Ishikawa (cell line): ENCODE results near the gene RAB19.

ENCODE experiments used
- CEBPB ChIP-seq: IDR thresholded peaks from 2 replicates; pipeline ENCODE4 v1.6.1; 2012
- CREB1 ChIP-seq: IDR thresholded peaks from 2 replicates; pipeline ENCODE4 v1.6.1; 2012; ENCODE audit warnings: low read depth
- EGR1 ChIP-seq: IDR thresholded peaks from 2 replicates; pipeline ENCODE4 v1.6.1; 2012
- EP300 ChIP-seq: IDR thresholded peaks from 2 replicates; pipeline ENCODE4 v1.6.1; 2012; ENCODE audit warnings: borderline replicate concordance
- FOXM1 ChIP-seq: IDR thresholded peaks from 2 replicates; pipeline ENCODE4 v1.6.1; 2012; ENCODE audit warnings: low read depth, borderline replicate concordance
- MAX ChIP-seq: IDR thresholded peaks from 2 replicates; pipeline ENCODE4 v1.6.1; 2012
- NFIC ChIP-seq: IDR thresholded peaks from 2 replicates; pipeline ENCODE4 v1.6.1; 2012
- RAD21 ChIP-seq: IDR thresholded peaks from 2 replicates; pipeline ENCODE4 v1.6.1; 2012; ENCODE audit warnings: low read depth
- REST ChIP-seq: IDR thresholded peaks from 2 replicates; pipeline ENCODE4 v1.6.1; 2012; ENCODE audit warnings: low read depth, mild to moderate bottlenecking
- TAF1 ChIP-seq: IDR thresholded peaks from 2 replicates; pipeline ENCODE4 v1.6.1; 2012; ENCODE audit warnings: low read depth, mild to moderate bottlenecking
- TCF12 ChIP-seq: IDR thresholded peaks from 2 replicates; pipeline ENCODE4 v1.6.1; 2012; ENCODE audit warnings: low read depth
- TEAD4 ChIP-seq: IDR thresholded peaks from 2 replicates; pipeline ENCODE4 v1.6.1; 2012
- USF1 ChIP-seq: IDR thresholded peaks from 2 replicates; pipeline ENCODE4 v1.6.1; 2012
- YY1 ChIP-seq: IDR thresholded peaks from 2 replicates; pipeline ENCODE4 v1.6.1; 2012; ENCODE audit warnings: low read depth
- ZBTB7A ChIP-seq: IDR thresholded peaks from 2 replicates; pipeline ENCODE4 v1.6.1; 2012; ENCODE audit warnings: low read depth

RAB19 gene

GRCh38 chr7:140447841-140448240 lies 44.0 kb downstream of the RAB19 start:
- TF ChIP-seq RAD21 (no peak), YY1 (no peak), CREB1 (no peak), FOXM1 (no peak), USF1 (no peak)

- TF ChIP-seq REST (no peak), FOXM1 (no peak), RAD21 (no peak), YY1 (no peak), TEAD4 (no peak), NFIC (no peak), CREB1 (no peak), CEBPB (no peak), USF1 (no peak), ZBTB7A (no peak)
These were observed 45.1 kb downstream of the RAB19 start for GRCh38 chr7:140448781-140449480.

- TF ChIP-seq NFIC (no peak), USF1 (no peak), RAD21 (no peak), FOXM1 (no peak), MAX (no peak), TAF1 (no peak), TCF12 (no peak), REST (no peak)
These were observed 47.9 kb downstream of the RAB19 start for GRCh38 chr7:140451716-140452115.

GRCh38 chr7:140453273-140453672 lies 49.4 kb downstream of the RAB19 start:
- TF ChIP-seq RAD21 (no peak), USF1 (no peak), CREB1 (no peak), EP300 (no peak)

- TF ChIP-seq NFIC (no peak), TAF1 (no peak), EP300 (no peak), REST (no peak), USF1 (no peak), EGR1 (no peak), CREB1 (no peak), RAD21 (no peak), CEBPB (no peak), FOXM1 (no peak), TCF12 (no peak), ZBTB7A (no peak), YY1 (no peak), MAX (no peak), TEAD4 (no peak)
These were observed 50.8 kb downstream of the RAB19 start for GRCh38 chr7:140454657-140455015.
